ENCODE data around the gene GAS2L1.

The GAS2L1 gene

GRCh38 chr22:29327089-29327764 is 20.8 kb downstream of the GAS2L1 start:
- DNase-seq (ENCODE audit: low read depth in 2 of 2), result no peak

GRCh38 chr22:29328055-29328454 is 21.6 kb downstream of the GAS2L1 start:
- DNase-seq (ENCODE audit: low read depth in 2 of 2), result no peak

GRCh38 chr22:29328566-29329500 is 22.4 kb downstream of the GAS2L1 start:
- no peak for DNase-seq (ENCODE audit: low read depth in 2 of 2)

GRCh38 chr22:29329581-29329980 is 23.1 kb downstream of the GAS2L1 start:
- no peak for DNase-seq (ENCODE audit: low read depth in 2 of 2)

- DNase-seq (ENCODE audit: low read depth in 2 of 2), result no peak
Observed at GRCh38 chr22:29330291-29330690, 23.8 kb downstream of the GAS2L1 start.

- peak in 1 of 2 experiments; percentile 13 for DNase-seq (ENCODE audit: low read depth in 2 of 2)
Observed at GRCh38 chr22:29330753-29331152, 24.3 kb downstream of the GAS2L1 start.

GRCh38 chr22:29331213-29331612 is 24.8 kb downstream of the GAS2L1 start:
- no peak for DNase-seq (ENCODE audit: low read depth in 2 of 2)

GRCh38 chr22:29331658-29332300 is 25.3 kb downstream of the GAS2L1 start:
- no peak for DNase-seq (ENCODE audit: low read depth in 2 of 2)

GRCh38 chr22:29332886-29333496 is 26.5 kb downstream of the GAS2L1 start:
- DNase-seq (ENCODE audit: low read depth in 2 of 2), result no peak

GRCh38 chr22:29334148-29334547 is 27.7 kb downstream of the GAS2L1 start:
- DNase-seq (ENCODE audit: low read depth in 2 of 2), result no peak

- no peak for DNase-seq (ENCODE audit: low read depth in 2 of 2)
Observed at GRCh38 chr22:29334696-29335344, 28.4 kb downstream of the GAS2L1 start.

- DNase-seq (ENCODE audit: low read depth in 2 of 2), result no peak
Observed at GRCh38 chr22:29335656-29336055, 29.2 kb downstream of the GAS2L1 start.

- no peak for DNase-seq (ENCODE audit: low read depth in 2 of 2)
Observed at GRCh38 chr22:29336751-29337490, 30.5 kb downstream of the GAS2L1 start.

GRCh38 chr22:29337631-29338284 is 31.3 kb downstream of the GAS2L1 start:
- no peak for DNase-seq (ENCODE audit: low read depth in 2 of 2)

- no peak for DNase-seq (ENCODE audit: low read depth in 2 of 2)
Observed at GRCh38 chr22:29338398-29338797, 31.9 kb downstream of the GAS2L1 start.

GRCh38 chr22:29339381-29340235 is 33.2 kb downstream of the GAS2L1 start:
- no peak for DNase-seq (ENCODE audit: low read depth in 2 of 2)

- no peak for DNase-seq (ENCODE audit: low read depth in 2 of 2)
Observed at GRCh38 chr22:29340566-29340965, 34.1 kb downstream of the GAS2L1 start.

- no peak for DNase-seq (ENCODE audit: low read depth in 2 of 2)
Observed at GRCh38 chr22:29341056-29341848, 34.8 kb downstream of the GAS2L1 start.

GRCh38 chr22:29341849-29342127 is 35.3 kb downstream of the GAS2L1 start:
- no peak for DNase-seq (ENCODE audit: low read depth in 2 of 2)
